Cardiac fibroblast (primary cell): ENCODE measurements around the gene MEF2C.

ENCODE experiments used
- DNase-seq, 2 donors: peaks; one replicate each; pipeline versions ENCODE4 v3.0.0 to v3.0.0-alpha.2; 2010; ENCODE audit warnings: low read depth in 2 of 2
- H3K4me3 ChIP-seq, 2 donors: replicated peaks in 1 of 2; 1 replicate in 1 of 2; 2 replicates in 1 of 2; pipeline ENCODE4 v1.5.1; 2011; ENCODE audit warnings: low read depth in 2 of 2, low read length in 2 of 2, mild to moderate bottlenecking in 2 of 2, moderate library complexity in 1 of 2
- CTCF ChIP-seq: IDR thresholded peaks from one replicate; pipeline ENCODE4 v1.5.1; 2011; ENCODE audit warnings: low read depth, mild to moderate bottlenecking, low read length, inconsistent platforms

MEF2C gene

GRCh38 chr5:88671505-88672499 lies 211.2 kb downstream of the MEF2C start:
- no peak for DNase-seq
- no peak for TF ChIP-seq CTCF
- no peak overlapping the region for H3K4me3 ChIP-seq

- no peak for TF ChIP-seq CTCF
- no peak for DNase-seq
- no peak overlapping the region for H3K4me3 ChIP-seq
Observed at GRCh38 chr5:88671106-88671504, 211.9 kb downstream of the MEF2C start.

GRCh38 chr5:88670461-88670860 lies 212.5 kb downstream of the MEF2C start:
- no peak for DNase-seq
- TF ChIP-seq CTCF = no peak
- H3K4me3 ChIP-seq = no peak overlapping the region

GRCh38 chr5:88669371-88670050 lies 213.5 kb downstream of the MEF2C start:
- H3K4me3 ChIP-seq = no peak overlapping the region
- no peak for TF ChIP-seq CTCF
- DNase-seq = no peak

GRCh38 chr5:88667496-88668201 lies 215.3 kb downstream of the MEF2C start:
- DNase-seq = no peak

More at GRCh38 chr5:88667496-88668201, 215.3 kb downstream of the MEF2C start:
- no peak for TF ChIP-seq CTCF
- H3K4me3 ChIP-seq = no peak overlapping the region
